Measurements from ENCODE around the gene LIN7B.

LIN7B gene

GRCh38 chr19:49094505-49095482 is 19.4 kb upstream of the LIN7B start:
- DNase-seq (ENCODE audit: low read depth), result no peak

DNA sequence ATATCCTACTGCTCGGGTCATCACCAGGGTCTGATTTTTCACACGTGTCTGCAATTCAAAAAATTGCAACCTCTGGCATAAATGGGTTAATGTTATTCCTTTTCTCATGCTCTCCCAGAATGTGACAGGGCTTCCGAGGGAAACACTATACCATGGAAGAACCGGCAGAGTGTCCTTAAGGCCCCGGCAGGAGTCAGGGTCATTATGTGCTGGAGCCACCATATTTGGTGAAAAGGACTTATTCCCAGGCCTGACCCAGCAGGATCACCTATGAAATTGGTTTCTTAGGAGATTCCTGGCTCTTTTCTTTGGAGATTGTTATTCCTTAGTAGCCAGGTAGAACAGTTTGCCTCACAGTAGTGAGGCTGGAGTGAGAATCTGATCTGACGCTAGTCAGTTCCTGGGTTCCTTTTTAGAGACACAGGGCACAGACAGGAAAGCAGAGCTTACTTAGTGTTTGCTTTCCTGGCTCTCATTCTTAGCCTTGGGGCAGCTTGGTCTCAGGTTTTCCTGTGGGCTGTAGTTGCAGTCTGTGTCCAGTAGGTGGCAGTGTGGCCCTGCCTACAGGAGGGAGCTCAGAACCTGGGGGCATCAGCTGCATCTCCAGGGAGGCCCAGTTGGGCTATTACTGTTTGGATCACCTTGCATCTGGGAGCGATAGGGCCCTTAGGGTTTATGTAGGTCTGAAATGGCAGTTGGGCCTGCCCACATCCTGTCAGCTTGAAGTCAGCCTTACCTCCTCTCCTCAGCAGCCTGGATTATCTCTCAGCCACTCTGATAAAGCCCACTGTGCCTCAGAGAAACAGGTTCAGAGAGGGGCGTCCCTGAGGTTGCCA is 16.5 kb upstream of the LIN7B start:
- peak; percentile 57 for DNase-seq (ENCODE audit: low read depth)

DNA sequence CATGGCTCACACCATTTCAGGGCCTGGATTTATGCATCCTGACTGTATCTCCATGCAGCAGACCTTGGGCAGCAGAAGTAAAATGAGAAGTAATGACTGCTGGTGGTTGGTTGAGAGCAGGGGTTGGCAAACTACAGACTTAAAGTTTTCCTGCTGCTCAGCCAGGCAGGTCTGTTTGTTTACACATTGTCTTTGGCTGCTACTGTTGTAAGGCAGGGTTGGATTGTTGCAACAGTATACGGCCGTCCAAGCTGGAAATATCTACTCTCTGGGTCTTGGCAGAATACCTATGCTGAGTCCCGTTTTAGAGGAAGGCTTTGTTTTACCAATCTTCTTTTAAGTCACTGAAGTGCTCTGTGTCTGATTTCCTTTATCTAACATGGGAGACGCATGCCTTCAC is 15.4 kb upstream of the LIN7B start:
- DNase-seq (ENCODE audit: low read depth), result no peak

- no peak for DNase-seq (ENCODE audit: low read depth)
These were observed 13.0 kb upstream of the LIN7B start for GRCh38 chr19:49101160-49101559.

- DNase-seq (ENCODE audit: low read depth), result no peak
These were observed 11.9 kb upstream of the LIN7B start for GRCh38 chr19:49102303-49102702.

- no peak for DNase-seq (ENCODE audit: low read depth)
These were observed 10.7 kb upstream of the LIN7B start for GRCh38 chr19:49103331-49104085.

DNA sequence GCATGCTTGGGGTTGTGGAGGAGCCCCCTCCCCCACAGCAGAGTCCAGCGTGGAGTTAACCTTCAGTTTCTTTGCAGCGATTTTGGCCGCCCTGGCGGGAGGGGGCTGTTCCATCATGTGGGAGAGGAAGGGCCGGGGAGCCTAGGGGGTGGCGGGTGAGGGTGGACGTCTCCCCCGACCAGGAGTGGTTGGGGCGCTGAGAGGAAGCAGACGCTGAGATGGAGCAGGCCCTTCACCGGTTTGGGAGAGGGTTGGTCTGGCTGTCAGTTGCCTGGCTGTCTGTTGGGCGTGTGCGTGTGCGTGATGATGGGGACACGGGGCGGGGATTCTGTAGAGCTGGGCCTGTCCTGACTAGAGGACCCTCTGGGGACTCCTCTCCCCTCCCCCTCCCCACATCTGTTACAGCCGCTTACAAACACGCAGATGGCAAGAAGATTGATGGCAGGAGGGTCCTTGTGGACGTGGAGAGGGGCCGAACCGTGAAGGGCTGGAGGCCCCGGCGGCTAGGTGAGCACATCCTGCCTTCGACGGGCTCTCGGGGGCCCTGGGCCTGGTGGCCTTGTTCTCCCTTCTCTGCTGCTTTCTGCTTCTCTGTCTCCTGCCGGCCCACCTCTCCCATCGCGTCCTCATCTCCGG is 9.8 kb upstream of the LIN7B start:
- DNase-seq (ENCODE audit: low read depth), result no peak

GRCh38 chr19:49106648-49107135 is 7.5 kb upstream of the LIN7B start:
- DNase-seq (ENCODE audit: low read depth), result no peak

DNA sequence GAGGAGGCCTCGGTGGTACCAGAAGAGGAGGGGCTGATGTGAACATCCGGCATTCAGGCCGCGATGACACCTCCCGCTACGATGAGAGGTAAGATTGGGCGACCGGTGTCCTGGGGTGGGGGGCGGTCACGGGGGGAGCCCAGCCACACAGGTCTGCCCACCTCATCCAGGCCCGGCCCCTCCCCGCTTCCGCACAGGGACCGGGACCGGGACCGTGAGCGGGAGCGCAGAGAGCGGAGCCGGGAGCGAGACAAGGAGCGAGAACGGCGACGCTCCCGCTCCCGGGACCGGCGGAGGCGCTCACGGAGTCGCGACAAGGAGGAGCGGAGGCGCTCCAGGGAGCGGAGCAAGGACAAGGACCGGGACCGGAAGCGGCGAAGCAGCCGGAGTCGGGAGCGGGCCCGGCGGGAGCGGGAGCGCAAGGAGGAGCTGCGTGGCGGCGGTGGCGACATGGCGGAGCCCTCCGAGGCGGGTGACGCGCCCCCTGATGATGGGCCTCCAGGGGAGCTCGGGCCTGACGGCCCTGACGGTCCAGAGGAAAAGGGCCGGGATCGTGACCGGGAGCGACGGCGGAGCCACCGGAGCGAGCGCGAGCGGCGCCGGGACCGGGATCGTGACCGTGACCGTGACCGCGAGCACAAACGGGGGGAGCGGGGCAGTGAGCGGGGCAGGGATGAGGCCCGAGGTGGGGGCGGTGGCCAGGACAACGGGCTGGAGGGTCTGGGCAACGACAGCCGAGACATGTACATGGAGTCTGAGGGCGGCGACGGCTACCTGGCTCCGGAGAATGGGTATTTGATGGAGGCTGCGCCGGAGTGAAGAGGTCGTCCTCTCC is 6.3 kb upstream of the LIN7B start:
- no peak for DNase-seq (ENCODE audit: low read depth)

GRCh38 chr19:49109051-49109450 is 5.1 kb upstream of the LIN7B start:
- no peak for DNase-seq (ENCODE audit: low read depth)

DNA sequence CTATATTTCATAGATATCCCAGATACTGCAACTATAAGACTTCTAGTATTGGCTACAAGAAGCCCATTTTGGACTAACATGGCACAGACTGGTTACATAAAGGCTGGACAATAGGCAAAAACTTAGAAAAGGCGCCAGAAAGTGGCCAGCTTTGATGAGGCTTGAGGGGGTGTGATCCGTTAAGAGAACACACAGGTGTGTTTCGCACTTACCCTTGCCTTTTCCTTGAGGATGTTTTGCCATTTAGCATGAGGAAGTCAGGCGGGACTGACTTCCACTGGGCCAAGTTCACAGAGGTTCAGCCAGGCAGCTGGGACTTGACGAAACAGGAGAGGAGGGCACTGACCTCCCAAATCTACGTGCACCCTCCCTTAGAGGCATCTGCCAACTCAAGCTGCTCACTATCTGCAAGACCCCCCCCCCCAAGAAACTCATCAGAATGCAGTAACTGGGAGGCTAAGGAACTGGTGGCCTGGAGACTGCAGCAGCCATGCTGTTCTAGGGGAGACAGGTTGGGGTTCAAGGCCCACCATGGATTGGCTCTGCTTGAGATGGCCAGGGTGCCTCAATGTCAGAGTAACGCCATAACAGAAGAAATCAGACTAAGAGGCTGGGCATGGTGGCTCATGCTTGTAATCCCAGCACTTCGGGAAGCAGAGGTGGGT is 4.5 kb upstream of the LIN7B start:
- DNase-seq (ENCODE audit: low read depth), result no peak

GRCh38 chr19:49110567-49110966 is 3.6 kb upstream of the LIN7B start:
- no peak for DNase-seq (ENCODE audit: low read depth)

DNA sequence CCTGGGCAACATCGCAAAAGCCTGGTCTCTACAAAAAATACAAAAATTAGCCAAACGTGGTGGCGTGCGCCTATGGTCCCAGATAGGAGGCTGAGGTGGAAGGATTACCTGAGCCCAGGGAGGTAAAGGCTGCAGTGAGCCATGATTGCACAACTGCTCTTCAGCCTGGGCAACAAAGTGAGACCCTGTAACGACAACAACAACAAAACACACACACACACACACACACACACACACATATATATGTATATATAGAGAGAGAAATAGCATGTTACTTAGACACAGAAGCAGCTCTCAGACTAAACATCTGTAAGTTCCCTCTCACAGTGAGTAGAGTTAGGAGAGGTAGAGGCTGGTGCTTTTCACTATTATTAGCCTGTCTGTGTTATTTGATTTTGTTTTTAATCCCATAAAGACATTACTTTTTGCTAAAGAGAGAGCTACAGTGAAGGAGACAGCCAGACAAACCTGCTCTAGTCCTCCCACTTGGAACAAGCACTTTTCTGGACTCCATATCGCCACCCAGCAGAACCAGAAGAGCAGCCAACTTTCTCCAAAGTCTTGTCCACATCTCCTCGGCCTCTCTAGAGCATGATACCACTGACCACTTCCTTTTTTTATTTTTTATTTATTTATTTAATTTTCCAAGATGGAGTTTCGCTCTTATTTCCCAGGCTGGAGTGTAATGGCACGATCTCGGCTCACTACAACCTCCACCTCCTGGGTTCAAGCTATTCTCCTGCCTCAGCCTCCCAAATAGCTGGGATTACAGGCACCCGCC is 2.8 kb upstream of the LIN7B start:
- no peak for DNase-seq (ENCODE audit: low read depth)

GRCh38 chr19:49114630-49115363 is 627 bp downstream of the LIN7B start:
- DNase-seq (ENCODE audit: low read depth), result no peak

GRCh38 chr19:49116544-49116943 is 2.4 kb downstream of the LIN7B start:
- DNase-seq (ENCODE audit: low read depth), result no peak

DNA sequence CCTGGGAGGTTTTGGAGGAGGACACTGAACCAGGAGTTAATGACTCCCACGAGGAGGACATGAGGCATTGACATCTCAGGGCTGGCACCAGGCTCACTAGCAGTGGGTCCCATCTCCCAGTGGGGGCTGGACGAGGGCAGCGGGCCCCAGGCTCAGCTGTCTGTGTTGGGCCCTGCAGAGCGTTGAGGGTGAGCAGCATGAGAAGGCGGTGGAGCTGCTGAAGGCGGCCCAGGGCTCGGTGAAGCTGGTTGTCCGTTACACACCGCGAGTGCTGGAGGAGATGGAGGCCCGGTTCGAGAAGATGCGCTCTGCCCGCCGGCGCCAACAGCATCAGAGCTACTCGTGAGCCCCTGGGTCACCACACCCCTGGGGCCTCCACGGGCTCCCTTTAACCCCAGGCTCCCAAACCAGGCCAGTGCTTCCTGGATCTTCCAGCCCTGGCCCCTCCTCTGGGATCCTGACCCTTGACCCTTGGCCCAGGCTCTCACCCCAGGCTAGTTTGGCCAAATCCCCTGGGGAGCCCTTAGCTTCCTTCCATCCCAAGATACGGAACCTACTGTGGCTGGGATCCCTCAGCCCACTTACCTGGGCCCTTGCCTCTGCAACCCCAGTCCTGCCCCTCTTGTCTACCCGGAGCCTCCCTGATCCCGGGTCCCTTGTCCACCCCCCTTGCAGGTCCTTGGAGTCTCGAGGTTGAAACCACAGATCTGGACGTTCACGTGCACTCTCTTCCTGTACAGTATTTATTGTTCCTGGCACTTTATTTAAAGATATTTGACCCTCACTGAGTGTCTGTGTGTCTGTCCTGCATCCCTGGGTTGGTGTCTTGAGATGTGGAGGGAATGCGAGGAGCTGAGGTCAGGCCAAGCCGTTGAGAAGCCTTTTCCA is 3.8 kb downstream of the LIN7B start:
- DNase-seq (ENCODE audit: low read depth), result no peak

DNA sequence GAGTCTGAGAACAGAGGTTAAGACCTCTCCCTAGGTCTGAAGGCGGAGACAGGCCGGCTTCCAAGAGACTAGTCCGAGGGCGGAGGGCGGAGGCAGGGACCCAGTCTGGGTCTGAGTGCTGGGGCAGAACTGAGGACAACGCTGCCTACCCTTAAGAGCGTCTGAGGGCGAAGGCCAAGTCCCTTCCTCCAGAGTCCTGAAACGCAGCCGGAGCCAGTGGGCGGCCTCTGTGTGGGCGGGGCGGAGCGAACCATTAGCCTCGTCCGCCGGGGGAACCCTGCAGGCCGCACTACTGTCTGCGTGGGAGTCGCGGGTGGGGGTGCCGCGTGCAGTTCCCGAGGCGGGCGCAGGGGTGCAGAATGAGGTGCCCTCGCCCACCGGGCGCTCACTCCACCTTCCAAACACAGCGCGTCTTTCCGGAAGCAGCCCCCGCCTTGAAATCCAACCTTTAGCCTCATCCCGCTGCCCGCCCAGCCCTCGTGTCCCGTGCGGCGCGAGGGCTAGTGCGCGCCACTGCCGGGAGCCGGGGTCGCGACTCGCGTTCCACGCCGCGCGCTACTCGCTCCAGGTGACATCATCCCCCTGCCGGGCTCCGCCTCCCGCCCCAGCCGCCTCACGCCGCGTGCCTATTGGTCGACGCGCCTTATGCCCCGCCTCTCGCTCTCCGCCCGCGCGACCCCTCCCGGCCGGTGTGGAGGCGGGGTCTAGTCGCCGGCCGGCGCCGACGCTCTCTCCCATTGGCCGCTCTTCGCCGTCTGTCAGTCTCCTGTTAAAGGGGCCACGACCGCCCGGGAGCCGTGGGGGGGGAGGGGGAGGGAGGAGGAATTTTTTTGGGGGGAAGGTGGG is 4.6 kb downstream of the LIN7B start, which contains the start of gene C19orf73:
TSS of gene C19orf73 (minus strand) at position 579 of the 846 bp plus-strand sequence. CDS start at position 458, 121 bp downstream.
- peak; percentile 86 for DNase-seq (ENCODE audit: low read depth)
